WI38 (cell line): ENCODE results near the gene TLE1.

Experiments used
- H3K4me3 ChIP-seq: 2 replicates; pipeline ENCODE4 v1.5.1; 2011; ENCODE audit warnings: low read depth, mild to moderate bottlenecking, control low read depth, low read length
- CTCF ChIP-seq: IDR thresholded peaks from 2 replicates; pipeline ENCODE4 v1.5.1; 2012; ENCODE audit warnings: low read depth, mild to moderate bottlenecking, control low read depth, low read length

Gene TLE1

GRCh38 chr9:81602887-81603680 lies 86.3 kb downstream of the TLE1 start:
- H3K4me3 ChIP-seq, result no peak overlapping the region
- no peak for TF ChIP-seq CTCF

- no peak for TF ChIP-seq CTCF
Measured at GRCh38 chr9:81601639-81602623, 87.4 kb downstream of the TLE1 start.

GRCh38 chr9:81600631-81601030 lies 88.7 kb downstream of the TLE1 start:
- no peak overlapping the region for H3K4me3 ChIP-seq

More at GRCh38 chr9:81601639-81602623, 87.4 kb downstream of the TLE1 start:
- H3K4me3 ChIP-seq, result no peak overlapping the region

GRCh38 chr9:81599837-81600236 lies 89.5 kb downstream of the TLE1 start:
- no peak for TF ChIP-seq CTCF
- no peak overlapping the region for H3K4me3 ChIP-seq

More at GRCh38 chr9:81600631-81601030, 88.7 kb downstream of the TLE1 start:
- TF ChIP-seq CTCF, result no peak

GRCh38 chr9:81598811-81599210 lies 90.5 kb downstream of the TLE1 start:
- TF ChIP-seq CTCF, result no peak
- no peak overlapping the region for H3K4me3 ChIP-seq

GRCh38 chr9:81598123-81598497 lies 91.2 kb downstream of the TLE1 start:
- TF ChIP-seq CTCF, result no peak
- H3K4me3 ChIP-seq, result no peak overlapping the region
